Right lung (tissue), 5 donors: ENCODE data around the gene VNN1. TPM values are rescaled to one million over a fixed set of nuclear protein-coding genes. Genes with fewer than 3 reads are reported as not detected.
"Not testable (repeated sequence)": the region's sequence is repeated elsewhere in the genome, so short reads cannot be mapped to it uniquely, and the experiment has no call there.

Source experiments
- DNase-seq, 2 donors: peaks; one replicate each; pipeline ENCODE4 v3.0.0-alpha.2; 2013
- polyA plus RNA-seq, 5 donors: library from polyadenylated mRNA; unstranded; fragments of 120-200 nt; gene quantifications; one replicate each; pipeline versions ENCODE4 v1.2.1 to v1.2.3, GENCODE V29; 2013; ENCODE audit warnings: inconsistent platforms in 1 of 5, low replicate concordance in 1 of 5; ENCODE audit not compliant: insufficient read length in 5 of 5, insufficient read depth in 1 of 5

The VNN1 gene
- polyA plus RNA-seq, 5 donors: 0.24 to 0.46 (median 0.34) TPM

DNA sequence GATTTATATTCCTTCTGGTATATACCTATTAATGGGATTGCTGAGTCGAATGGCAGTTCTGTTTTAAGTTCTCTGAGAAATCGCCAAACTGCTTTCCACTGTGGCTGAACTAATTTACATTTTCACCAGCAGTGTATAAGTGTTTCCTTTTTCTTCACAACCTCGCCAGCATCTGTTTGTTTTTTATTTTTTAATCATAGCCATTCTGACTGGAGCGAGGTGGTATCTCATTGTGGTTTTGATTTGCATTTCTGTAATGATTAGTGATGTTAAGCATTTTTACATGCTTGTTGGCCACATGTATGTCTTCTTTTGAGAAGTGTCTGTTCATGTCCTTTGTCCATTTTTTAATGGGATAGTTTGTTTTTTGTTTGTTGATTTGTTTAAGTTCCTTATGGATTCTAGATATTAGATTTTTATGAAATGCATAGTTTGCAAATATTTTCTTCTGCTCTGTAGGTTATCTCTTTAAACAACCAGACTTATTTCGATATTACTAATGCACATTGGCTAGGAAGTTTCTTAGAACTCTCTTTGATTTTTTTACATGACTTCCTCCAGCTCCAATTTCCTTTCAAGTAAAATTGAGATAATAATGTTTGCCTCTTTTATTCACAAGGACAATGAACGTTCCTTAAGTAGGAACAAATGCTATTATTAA is 12.2 kb upstream of the VNN1 start:
- DNase-seq: no peak

DNA sequence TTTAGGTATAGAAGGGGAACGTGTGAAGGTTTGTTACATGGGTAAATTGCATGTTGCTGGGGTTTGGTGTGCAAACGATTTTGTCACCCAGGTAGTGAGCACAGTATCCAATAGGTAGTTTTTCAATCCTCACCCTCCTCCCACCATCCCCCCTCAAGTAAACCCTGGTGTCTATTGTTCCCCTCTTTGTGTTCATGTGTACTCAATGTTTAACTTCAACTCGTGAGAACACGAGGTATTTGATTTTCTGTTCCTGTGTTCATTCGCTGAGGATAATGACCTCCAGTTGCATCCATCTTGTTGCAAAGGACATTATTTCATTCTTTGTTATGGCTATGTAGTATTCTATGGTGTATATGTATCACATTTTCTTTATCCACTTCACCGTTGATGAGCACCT is 11.6 kb upstream of the VNN1 start:
- DNase-seq: no peak

- no peak for DNase-seq
Measured at GRCh38 chr6:132719736-132720448, 6.0 kb upstream of the VNN1 start.

DNA sequence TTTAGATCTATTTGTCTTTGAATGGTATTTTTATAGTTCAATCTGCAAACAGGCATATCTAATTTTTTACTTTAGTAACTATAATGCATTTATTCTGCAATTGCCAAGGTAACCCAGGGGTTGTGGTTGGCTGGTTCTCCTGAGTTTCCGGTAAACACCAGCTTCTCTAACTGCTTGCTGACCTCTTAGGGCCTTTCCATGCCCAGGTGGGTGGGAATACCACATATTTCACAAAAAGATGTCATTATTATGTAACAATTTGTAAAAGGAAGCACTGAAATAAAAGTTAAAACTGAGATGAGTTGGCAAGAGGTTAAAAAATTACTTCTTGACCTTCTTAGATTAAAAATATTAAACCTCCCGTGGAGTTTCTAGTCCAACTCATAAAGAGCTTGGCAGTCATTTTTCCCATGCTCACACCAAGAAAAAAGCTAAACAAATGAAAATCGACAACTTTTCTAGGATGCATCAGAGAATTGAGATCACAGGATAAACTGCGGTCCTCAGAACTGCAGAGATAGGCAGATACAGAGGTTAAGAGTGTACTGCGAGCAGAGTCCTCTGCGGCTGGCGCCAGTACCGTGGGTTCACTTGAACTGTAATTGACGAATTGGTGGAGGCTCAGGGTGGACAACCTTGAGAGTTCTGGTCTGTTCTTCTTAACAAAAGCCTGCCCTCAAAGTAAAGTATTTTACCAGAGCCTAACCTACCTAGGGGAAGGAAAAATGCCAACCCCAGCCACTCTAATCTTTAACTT is 2.2 kb upstream of the VNN1 start:
- DNase-seq: no peak

- DNase-seq: no peak
Measured at GRCh38 chr6:132715204-132715603, 1.3 kb upstream of the VNN1 start.

GRCh38 chr6:132714160-132714559 is 305 bp upstream of the VNN1 start:
- no peak for DNase-seq

- no peak for DNase-seq
Measured at GRCh38 chr6:132712366-132712765, 1.5 kb downstream of the VNN1 start.

DNA sequence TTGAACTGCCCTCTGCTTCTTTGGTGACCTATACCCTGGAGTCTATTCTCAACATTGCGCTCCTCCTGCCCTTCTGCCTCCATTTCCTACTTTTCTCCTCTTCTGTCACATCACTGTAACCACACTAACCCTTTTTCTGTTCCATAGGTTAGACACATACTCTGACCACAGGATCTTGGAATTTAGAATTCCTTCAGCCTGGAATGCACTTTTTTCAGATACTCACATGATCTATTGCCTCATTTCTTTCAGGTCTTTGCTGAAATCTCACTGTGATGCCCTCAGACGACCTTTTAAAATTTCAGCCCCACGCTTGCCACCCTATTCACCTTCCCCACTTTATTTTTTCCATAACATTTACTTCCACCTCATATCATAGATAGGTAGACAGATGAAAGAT is 5.1 kb downstream of the VNN1 start:
- no peak for DNase-seq

- no peak for DNase-seq
Measured at GRCh38 chr6:132708002-132708401, 5.9 kb downstream of the VNN1 start.

DNA sequence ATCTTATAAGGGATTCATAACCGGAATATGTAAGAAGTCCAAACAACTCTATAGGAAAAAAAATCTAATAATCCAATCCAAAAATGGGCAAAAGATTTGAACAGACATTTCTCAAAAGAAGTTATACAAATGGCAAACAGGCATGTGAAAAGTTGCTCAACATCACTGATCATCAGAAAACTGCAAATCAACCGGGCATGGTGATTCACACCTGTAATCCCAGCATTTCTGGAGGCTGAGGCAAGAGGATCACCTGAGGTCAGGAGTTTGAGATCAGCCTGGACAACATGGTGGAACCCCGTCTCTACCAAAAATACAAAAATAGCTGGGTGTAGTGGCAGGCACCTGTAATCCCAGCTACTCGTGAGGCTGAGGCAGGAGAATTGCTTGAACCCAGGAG is 7.1 kb downstream of the VNN1 start:
- DNase-seq: not testable (repeated sequence)

GRCh38 chr6:132703936-132704335 is 9.9 kb downstream of the VNN1 start:
- DNase-seq: no peak

- no peak for DNase-seq
Measured at GRCh38 chr6:132698608-132699007, 15.2 kb downstream of the VNN1 start.

DNA sequence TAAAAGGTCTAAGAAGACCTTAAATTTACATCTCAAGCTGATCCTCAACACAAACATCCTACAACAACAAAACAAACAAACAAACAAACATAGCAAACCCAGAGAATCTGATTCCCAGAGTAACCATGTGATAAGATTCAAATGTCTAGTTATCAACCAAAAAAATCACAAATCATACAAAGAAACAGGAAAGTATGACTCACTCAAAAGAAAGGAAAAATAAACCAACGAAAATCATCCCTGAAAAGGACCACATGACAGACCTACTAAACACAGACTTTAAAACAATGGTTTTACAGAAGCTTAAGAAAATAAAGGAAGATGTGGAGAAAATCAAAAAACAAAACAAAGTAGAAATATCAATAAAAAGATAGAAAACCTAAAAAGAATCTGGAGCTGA is 18.1 kb downstream of the VNN1 start:
- DNase-seq: no peak

DNA sequence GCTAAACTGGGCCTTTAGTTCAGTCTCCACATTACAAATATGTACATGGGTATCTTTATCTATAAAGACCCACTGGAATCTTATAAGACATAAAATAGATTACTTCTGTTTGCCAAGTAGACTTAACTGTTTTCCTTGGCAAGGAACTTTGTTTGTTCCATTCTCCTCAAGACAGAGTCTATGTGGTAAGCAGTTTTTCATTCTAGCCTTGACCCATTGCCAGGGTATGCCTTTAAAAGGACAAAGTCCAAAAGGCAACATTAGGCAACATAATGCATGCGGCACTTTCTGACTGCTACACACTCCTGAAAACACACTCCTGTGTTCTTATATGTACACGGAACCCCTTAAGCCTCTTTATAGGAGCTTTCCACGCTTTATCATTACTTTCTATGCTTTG is 20.4 kb downstream of the VNN1 start:
- no peak for DNase-seq

GRCh38 chr6:132690678-132691077 is 23.2 kb downstream of the VNN1 start:
- DNase-seq: no peak

GRCh38 chr6:132687306-132687705 is 26.5 kb downstream of the VNN1 start:
- no peak for DNase-seq

DNA sequence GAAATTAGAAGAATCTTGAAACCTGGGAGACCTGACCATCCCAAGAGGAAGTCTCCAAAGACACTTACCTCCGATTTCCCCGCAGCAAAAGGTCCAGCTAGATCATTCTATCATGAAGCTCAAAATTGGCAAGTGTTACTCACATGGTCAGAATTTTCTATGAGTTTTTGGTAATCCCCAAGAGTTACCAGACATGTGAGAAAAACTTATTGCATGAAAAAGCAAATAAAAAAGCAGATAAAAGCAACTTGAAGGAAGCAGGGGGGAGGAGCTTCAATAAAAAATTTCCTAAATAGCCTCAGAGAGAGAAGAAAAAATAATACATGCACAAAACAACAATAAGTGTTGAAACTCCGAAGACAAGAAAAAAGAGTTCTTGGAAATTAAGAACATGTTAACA is 27.3 kb downstream of the VNN1 start:
- no peak for DNase-seq

DNA sequence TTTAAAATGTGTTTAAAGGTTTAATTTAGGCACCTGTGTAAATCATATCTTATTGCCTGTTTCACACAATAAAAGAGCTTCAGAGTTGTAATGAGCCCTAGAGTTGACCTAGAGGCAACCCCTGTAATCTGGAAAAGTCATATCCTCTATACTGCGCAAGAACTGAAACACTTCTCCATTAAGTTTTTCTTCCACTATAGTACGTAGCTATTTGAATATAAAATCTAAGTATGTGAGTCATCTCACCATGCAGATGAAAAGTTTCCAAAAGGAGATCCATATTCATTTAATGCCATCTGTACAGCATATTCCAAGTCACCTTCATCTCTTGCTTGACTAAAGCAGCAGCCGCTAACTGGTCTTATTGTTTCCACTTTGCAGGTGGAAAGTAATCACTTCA is 28.8 kb downstream of the VNN1 start:
- DNase-seq: no peak

- no peak for DNase-seq
Measured at GRCh38 chr6:132684272-132684671, 29.6 kb downstream of the VNN1 start.

- no peak for DNase-seq
Measured at GRCh38 chr6:132683543-132683942, 30.3 kb downstream of the VNN1 start.

GRCh38 chr6:132679094-132679493 is 34.8 kb downstream of the VNN1 start:
- not testable (repeated sequence) for DNase-seq

GRCh38 chr6:132675749-132676148 is 38.1 kb downstream of the VNN1 start:
- no peak for DNase-seq

GRCh38 chr6:132675002-132675401 is 38.9 kb downstream of the VNN1 start:
- no peak for DNase-seq
